Glomerular endothelial cell (primary cell): ENCODE data around the gene ITPR1. TPM values are rescaled to one million over a fixed set of nuclear protein-coding genes. Genes with fewer than 3 reads are reported as not detected.

Experiments
- DNase-seq: peaks from one replicate; pipeline ENCODE4 v3.0.0-alpha.2; 2011; ENCODE audit warnings: low read depth, low spot score; ENCODE audit errors: extremely low read depth
- total RNA-seq: library from RNA; depleted of rRNA; stranded (reverse); fragments of >200 nt; gene quantifications from 2 replicates; pipeline ENCODE4 v1.2.3, GENCODE V29; 2015

Gene ITPR1
- total RNA-seq, 1 donor from 2014 or later: 12.5 TPM

DNA sequence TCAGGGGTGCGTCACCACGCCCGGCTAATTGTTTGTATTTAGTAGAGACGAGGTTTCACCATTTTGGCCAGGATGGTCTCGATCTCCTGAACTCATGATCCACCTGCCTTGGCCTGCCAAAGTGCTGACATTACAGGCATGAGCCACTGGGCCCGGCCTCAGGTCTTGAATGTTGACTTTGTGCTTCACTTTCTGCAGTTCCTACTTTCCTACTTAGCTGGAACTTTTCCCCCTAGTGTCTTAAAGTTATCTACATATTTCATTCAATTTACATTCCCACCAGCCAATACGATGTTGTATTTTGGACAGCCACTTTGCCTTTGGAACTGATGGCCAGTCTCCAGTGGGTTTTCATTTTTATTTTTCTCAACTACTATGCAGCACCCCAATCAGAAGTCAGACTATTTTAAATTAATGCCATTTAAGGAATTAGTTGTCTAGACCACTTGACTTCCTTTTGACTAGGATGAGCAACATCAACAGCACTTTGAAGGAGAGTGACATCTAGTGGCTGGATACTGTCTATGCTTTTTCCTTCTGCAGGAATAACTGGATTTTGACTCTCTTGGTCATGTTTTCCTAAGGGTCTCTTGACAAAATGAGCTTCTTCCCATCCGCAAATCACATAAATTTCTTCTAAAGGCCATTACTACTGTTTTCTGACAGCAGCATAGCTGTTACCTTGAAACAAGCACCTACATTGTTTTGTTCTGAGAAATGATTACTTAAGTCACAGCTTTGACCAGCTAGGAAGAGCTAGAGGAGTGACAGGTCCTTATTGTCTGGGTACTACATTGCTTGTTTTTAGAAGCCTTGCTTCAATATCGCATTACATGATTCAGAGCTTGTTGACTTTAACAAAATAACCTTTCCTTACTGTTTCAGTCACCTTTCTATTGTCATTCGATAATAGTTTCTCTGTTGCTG, 140.2 kb downstream of the ITPR1 start:
- DNase-seq: peak; percentile 70

DNA sequence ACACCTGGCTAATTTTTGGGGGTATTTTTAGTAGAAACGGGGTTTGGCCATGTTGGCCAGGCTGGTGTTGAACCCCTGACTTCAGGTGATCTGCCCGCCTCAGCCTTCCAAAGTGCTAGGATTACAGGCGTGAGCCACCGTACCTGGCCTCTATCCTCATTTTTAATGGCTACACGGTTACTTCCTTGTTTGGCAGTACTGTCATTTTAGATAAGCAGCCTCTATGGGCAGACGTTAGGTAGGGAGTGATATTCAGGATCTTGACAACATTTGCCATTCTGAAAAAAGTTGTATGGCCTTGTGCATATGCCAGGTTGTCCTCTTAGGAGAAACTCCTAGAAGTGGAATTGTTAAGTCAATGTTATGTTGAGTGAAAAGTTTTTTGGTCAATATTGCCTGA, 141.7 kb downstream of the ITPR1 start:
- no peak for DNase-seq

DNA sequence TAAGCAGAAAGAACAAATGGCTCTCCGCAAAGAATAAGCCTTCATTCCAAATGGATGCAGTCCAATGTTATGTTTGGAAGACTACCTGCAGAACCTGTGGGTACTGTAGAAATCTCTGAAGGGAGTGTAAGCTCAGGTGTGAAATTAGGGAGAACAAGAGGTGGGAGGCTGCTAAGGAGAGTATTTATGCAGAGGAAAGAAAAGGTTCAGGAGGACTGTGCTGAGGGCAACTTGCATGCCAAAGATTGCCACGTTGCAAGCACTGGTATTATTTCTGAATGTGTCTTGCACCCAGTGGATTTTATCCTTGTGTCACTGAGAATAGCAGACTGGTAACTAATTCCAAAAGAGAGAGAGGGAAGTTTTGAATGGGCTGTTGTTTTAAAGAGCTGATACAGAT, 144.1 kb downstream of the ITPR1 start:
- no peak for DNase-seq

DNA sequence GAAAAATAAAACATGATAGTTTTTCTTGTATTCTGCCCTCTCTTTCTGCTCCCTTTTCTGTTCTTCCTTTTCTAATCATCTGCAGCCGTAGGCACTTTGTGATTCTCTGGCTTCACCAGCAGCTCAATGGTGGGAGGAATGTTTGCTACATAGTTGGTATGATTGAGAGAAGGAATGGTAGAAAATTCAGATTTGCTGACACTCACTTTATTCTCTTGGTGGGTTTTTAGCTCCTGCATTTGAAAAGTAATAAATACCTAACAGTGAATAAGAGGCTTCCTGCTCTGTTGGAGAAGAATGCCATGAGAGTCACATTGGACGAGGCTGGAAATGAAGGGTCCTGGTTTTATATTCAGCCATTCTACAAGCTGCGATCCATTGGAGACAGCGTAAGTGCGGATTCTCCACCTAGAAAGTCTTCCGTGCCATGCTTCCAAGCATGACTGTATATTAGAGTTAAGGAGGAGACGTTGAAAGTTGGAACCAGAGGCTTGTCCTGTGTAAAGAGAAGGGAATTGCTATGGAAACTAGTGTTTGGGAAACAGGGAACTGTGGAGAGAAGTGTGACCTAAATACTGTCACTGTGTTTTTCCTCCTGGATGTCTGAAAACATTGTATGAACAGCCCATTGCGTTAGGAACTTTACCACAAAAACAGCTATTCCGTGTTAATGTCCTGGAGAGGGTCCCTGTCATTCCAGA, 148.9 kb downstream of the ITPR1 start:
- no peak for DNase-seq

DNA sequence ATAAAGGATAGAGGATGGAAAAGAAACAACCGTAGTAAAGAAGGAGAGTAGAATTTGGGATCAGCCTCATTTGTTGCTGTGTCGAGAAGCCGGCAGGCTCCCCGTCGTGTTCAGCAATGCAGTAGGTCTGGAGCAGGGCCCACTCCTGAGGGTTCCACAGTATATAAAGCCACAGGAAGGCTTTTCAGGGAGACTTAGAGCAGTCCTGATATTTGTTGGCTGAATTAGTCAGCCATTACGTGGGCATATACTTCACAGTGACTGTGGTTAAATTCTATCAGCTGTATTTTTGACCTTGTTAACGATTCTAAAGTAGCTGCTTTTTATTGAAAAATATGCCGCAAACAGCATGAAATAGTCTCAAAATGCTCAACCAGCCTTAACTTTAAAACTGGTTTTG, 149.5 kb downstream of the ITPR1 start:
- DNase-seq: no peak

DNA sequence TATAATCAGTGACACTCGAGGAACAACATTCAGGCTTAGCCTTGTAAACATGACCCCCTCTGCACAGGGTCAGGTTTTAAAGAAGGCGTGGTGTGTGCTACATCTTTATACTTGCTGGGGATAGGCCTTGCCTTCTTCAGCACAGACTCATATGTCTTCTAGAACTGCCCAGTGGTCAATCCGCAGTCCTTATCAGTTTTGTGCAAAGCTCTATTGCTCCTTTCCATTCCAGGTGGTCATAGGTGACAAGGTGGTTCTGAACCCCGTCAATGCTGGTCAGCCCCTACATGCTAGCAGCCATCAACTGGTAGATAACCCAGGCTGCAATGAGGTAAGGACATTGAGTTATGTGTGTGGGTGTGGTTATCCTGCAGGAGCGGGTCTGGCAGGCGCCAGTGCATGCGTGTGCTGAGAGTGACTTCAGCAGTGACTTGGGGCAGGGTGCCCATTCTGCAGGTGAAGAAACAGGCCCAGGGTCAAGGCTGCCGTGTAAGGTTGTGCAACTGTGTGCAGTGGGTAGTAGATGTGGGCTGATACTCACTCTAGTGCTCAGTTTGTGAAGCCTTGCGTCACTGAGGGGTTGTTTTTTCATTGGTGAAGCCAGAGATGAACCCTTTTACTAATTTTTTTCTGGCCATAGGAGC, 150.9 kb downstream of the ITPR1 start:
- no peak for DNase-seq

DNA sequence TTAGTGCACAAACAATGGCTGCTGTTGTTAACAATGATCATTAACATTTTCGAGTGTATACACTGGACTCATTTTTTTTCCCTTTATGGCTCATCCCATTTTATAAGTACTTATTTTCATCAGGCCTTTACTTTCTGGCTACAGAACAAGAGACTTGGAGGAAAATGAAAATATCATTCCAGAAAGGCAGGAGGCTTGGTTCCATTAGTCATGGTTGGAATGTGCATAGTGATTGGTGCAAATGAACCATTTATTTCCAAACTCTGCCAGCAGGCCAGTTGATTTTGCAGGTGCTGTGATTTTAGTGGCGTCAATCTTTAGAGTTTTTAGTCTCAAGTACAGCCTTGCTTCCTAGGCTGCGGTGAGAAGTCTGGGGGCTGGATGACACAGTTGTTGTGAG, 151.8 kb downstream of the ITPR1 start:
- no peak for DNase-seq

DNA sequence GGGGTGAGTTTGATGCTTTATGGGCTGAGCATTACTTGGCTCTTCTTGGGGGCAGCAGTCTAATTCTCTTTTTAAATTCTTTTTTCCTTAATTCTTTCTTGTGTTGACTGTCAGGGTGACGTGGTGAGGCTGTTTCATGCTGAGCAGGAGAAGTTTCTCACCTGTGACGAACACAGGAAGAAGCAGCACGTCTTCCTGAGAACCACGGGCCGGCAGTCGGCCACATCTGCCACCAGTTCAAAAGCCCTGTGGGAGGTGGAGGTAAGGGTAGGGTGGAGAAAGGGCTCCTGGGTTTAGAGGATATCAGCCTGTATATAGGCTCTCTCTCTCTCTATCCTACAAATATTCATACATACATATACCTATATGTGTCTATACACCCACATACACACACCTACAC, 152.3 kb downstream of the ITPR1 start:
- no peak for DNase-seq

DNA sequence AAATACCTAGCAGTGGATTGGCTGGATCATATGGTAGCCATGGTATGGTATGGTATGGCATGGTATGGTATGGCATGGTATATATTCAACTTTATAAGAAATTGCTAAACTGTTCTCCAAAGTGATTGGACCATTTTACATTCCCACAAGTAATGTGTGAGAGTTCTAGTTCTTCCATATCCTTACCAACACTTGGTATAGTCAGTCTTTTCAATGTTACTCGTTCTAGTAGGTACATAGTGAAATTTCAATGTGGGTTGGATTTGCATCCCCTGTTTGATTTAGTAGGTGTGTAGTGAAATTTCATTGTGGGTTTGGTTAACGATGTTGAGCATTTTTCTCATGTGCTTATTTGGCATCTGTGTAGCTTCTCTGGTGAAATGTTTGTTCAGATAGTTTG, 154.3 kb downstream of the ITPR1 start:
- no peak for DNase-seq

DNA sequence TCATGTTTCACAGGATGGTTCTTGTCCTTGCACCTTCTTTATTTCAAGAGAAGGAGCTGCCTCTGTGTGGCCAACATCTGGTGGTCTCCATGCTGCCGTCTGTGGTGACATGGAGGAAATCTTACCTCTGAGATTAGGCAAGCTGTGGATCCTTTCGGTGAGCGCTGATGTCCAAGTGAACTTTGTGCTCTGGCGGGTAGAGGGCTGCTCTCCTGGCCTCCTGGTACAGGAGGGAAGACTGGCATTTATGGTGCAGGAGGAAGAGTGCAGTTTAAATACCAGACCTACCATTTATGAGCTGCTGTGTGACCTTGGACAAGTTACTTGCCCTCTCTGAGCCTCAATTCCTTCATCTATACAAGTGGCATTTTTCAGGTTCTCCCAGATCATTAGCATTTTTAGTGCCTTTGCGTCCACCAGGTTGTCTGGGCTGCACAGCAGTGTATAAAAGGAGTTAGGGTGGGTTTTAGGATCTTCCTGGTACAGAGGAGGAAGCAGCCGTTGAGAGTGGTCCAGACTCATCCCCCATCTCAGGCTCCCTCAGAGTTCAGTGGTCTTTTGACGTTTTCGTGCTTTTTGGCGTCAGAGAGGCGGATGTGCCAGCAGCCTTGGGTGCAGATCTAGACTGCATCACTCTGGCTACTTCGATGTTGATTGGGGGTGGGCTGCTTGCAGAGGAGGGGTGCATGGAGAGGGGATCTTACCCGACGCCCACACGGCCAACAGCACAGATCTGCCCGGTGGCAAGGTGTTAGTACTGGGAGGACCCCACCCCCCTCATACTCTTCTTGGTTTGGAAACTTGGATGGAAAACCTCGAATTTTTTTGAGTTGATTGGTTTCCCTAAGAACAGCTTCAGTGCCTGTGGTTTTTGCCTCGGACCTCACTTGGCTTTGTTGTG, 162.2 kb downstream of the ITPR1 start:
- DNase-seq: no peak

DNA sequence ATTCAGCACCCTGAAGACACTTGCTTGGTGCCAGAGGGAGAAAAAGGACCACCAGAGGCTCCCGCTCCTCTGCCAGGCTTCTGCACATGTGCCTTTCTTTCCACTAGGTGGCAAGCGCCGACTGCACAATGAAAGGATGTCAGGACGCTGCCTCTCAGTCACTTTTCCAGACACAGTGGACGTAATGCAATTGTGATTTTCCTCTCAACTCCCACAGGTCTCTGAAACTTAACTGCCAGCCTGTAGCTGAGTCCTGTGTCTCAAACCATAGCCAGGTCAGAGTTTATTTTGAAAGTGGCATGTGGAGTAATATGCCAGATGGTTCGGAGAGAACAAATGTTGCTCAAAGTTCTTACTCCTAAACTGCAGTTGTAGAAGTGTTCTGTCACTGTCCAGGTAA, 162.9 kb downstream of the ITPR1 start:
- DNase-seq: peak; percentile 52

DNA sequence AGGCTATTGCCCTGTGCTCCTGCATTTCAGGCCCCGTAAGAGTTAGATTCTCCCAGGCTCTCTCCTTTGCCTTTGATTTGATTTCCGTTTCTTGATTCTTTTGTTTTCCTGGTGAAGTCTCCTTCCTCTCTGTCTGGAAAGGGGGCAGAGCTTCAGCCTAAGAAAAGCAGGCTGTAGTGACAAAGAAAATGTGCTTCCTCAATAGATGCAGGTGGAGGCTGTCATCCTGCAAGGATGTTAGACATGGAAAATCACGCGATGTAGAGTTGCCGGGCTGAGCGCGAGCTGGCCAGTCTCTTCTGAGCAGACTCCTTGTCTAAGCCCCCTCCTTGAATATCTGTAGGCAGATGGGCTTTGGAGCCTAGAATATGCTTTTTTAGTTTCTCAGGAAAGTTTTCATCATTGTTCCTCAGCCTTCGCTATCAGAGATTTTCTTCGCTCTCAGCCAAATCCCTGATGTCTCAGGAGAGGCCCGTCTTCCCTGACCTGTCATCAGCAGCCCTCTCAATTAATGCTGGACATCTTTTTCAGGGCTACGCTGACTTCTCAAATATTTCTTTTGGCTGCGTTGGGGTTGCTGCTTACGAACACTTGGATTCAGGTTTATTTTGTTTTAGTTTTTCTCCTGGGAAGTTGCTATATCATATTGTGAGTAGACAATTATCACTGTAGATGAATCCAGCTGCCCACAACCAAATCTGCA, 163.6 kb downstream of the ITPR1 start:
- no peak for DNase-seq

DNA sequence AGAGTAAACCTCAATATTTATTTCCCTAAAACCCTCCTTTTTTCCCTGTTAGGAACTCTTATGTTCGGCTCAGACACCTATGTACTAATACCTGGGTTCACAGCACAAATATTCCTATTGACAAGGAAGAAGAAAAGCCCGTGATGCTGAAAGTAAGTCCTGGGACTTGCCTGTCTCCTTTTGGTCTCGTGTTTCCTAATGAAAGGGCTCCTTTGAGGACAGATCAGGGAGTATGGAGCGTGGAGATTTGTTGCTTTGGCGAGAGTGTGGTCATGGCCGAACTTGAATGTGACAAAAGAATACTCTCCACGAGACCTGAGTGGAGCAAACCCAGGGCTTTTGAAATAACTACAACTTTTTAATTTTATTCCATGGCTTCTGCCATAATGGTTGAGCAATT, 167.8 kb downstream of the ITPR1 start:
- DNase-seq: no peak

DNA sequence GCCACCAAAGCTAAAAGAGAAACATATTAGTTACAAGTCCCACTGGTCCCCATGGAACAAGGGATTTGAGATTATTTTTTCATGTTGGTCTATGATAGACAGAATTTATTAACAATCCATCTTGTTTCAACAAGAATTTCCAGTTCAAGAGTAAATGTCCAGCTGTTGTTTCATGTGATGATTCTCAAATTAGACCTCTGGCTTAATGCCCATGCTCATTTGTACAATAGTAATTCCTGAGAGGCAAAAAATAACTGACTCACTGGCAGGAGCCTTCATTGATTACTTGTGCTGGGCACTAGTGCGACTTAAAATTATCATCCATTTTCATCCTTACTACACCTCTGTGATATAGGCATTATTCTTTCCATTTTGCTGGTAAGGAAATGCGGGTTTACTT, 171.3 kb downstream of the ITPR1 start:
- no peak for DNase-seq

DNA sequence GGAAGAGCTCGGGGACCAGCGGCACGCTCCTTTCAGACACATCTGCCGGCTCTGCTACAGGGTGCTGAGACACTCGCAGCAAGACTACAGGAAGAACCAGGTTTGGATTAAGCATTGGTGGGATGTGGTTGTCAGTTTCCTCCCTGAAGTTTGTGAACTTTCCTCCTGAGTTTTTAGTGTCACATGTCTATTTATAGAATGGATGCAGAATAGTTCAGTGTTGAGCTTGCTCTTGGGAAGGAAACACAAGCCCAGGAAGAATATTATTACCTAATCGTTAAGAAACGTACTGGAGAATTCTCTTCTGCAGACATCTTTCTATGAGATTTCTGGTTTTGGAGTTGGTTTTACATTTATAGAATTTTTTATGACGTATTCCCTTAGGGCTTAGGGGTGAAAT, 172.0 kb downstream of the ITPR1 start:
- DNase-seq: no peak

DNA sequence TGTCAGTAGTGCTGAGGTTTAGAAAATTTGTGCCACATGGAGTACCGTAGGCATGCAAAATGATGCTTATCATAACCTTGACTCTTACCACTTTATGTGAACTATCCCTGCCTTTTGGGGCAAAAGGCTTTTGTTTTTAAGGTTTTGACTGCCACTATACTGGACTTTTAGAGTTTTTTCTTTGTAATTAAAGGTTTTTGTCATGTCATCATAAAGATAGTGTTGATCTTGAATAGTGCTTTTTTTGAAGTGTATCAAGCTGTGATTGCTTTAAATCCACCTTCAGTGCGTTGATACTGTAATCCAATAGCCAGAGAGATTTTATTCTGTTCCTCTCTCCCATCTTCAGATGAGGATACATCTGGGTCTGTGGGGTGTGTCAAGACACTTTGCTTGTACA, 172.9 kb downstream of the ITPR1 start:
- DNase-seq: no peak

DNA sequence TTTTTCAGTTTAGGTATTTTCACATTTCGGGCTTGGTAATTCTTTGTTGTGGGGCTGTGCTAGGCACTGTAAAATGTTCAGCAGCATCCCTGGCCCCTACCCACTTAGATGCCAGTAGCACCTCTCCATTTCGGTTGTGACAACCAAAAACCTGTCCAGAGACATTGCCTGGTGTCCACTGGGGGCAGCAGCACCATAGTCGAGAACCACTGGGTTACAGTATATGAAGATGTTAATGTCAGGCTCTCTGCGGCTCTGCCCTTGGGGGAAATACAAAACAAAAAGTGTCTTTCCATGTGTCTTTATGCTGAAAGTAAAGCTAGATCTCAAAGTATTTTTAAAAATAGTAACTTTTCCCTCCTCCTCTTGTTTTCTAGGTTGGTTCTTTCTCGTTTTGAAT, 177.2 kb downstream of the ITPR1 start:
- no peak for DNase-seq

DNA sequence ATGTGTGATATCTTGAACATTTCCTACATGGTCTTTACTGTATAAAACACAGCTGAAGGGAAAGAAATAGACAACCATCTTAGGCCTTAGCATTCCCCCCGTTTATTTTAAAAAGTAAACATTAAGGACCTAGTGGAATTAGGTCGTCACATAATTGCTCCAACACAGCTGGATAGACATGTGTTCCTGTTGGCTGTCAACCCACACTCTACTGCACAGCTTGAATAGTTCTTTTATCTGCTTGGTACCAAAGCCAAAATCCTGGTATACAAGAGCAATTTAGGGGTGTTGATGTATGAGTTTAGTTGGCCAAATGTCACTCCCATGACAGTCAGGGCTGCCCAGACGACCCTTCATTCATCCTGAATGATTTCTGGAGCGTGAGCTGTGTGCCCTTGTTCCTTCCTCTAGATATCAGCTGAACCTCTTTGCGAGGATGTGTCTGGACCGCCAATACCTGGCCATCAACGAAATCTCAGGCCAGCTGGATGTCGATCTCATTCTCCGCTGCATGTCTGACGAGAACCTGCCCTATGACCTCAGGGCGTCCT, 179.7 kb downstream of the ITPR1 start:
- DNase-seq: no peak

DNA sequence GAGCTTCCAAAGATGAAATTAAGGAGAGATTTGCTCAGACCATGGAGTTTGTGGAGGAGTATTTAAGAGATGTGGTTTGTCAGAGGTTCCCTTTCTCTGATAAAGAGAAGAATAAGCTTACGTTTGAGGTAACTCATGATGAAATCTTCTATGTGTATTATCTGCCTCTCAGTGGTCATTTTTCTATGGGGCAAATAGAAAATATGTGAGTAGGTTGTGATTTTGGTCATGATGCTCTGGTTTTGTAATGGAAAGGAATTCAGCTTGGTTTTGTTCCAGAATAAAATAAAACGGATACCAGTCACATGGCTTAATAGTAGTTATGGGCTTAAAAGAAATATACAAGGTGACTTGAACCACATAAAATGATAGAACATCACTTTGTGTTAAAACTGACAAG, 181.1 kb downstream of the ITPR1 start:
- DNase-seq: no peak

DNA sequence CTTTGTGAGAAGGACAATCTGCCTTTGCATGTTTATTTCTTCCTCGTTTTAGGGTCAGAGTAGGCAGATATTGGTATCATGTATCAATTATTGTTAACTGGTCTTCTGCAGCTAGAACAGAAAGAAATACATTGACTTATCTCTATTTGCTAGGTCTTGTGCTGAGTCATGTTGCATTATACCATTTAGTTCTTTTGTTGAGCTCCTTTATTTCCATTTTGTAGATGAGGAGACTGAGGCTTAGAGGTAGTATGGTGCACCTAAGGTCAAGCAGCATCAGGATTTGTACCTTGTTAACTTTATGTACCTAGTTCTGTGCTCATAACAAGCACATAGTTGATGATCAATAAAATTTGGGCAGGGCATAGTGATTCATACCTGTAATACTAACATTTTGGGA, 182.6 kb downstream of the ITPR1 start:
- DNase-seq: no peak
